ENCODE data around the gene MTF1. TPM values are rescaled to one million over a fixed set of nuclear protein-coding genes. Genes with fewer than 3 reads are reported as not detected.
A peak's percentile ranks its signal among the peaks of the same experiment; 100 is the strongest.

Gene MTF1
- total RNA-seq, 6 donors from 2014 or later = 5.2 to 27.4 (median 8.7) TPM

GRCh38 chr1:37762516-37762915 lies 96.9 kb downstream of the MTF1 start:
- WGBS, 2 donors = 56 to 68% methylated on average over 2 of the region's 2 CpGs
- H3K4me3 ChIP-seq = no peak overlapping the region
- H3K4me1 ChIP-seq = peaks cover 0 to 6% (median 0%) of the 10 kb centered on the region in 4 donors
- no peaks in the 10 kb centered on the region for H3K9me3 ChIP-seq
- H3K27me3 ChIP-seq = peaks cover 0 to 25% (median 12%) of the 10 kb centered on the region in 4 donors
- no peak overlapping the region for H3K27ac ChIP-seq
- no peak for DNase-seq
- no peaks in the 10 kb centered on the region for H3K36me3 ChIP-seq
- no peak for TF ChIP-seq POLR2AphosphoS5 (IDR thresholded peaks at IDR 0.05)
- TF ChIP-seq EP300 (IDR thresholded peaks at IDR 0.05) = no peak
- TF ChIP-seq POLR2A (IDR thresholded peaks at IDR 0.05) = no peak
- TF ChIP-seq, protein P1, sequence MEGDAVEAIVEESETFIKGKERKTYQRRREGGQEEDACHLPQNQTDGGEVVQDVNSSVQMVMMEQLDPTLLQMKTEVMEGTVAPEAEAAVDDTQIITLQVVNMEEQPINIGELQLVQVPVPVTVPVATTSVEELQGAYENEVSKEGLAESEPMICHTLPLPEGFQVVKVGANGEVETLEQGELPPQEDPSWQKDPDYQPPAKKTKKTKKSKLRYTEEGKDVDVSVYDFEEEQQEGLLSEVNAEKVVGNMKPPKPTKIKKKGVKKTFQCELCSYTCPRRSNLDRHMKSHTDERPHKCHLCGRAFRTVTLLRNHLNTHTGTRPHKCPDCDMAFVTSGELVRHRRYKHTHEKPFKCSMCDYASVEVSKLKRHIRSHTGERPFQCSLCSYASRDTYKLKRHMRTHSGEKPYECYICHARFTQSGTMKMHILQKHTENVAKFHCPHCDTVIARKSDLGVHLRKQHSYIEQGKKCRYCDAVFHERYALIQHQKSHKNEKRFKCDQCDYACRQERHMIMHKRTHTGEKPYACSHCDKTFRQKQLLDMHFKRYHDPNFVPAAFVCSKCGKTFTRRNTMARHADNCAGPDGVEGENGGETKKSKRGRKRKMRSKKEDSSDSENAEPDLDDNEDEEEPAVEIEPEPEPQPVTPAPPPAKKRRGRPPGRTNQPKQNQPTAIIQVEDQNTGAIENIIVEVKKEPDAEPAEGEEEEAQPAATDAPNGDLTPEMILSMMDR (IDR thresholded peaks at IDR 0.05) = no peak
- no peak for ATAC-seq (ENCODE audit: low FRiP score in 2 of 2)

DNA sequence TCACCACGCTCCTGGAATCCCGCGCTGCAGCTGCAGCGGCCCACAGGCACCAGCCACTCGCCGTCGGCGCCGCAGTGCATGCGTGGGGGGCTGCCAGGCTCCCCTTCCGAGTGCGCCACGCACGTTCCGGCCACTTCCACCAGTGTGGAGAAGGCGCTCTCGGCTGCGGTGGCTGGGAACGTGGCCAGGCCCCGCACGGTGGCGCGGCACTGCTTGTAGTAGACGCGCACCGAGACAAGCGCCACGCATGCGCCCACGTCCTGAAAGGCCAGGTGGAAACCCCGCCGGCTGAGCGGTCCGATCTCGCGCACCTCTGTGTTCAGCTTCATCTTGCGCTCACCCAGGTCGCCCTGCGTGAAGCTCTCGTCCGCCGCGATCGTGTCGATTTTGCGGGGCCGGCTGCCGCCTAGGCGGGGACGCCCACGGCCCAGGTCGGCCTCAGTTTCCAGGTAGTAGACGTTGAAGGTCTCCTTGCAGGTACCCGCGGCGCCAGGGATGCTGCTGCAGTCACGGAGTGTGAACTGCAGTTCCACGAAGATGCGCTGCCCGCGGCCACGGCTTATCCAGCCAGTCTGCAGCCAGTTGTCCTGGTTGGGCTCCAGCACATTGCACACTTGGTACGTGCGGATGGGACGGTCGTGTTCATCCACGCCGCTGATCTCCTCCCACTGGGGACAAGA lies 97.8 kb downstream of the MTF1 start:
- Histone ChIP-seq H3K27ac (no peak overlapping the region), H3K27me3 (peaks cover 0 to 25% (median 12%) of the 10 kb centered on the region in 4 donors), H3K9me3 (no peaks in the 10 kb centered on the region), H3K36me3 (no peaks in the 10 kb centered on the region), H3K4me1 (peaks cover 0 to 6% (median 0%) of the 10 kb centered on the region in 4 donors), H3K4me3 (no peak overlapping the region)
- TF ChIP-seq EP300 (IDR thresholded peaks at IDR 0.05) (no peak), POLR2A (IDR thresholded peaks at IDR 0.05) (no peak), POLR2AphosphoS5 (IDR thresholded peaks at IDR 0.05) (no peak)
- TF ChIP-seq, protein P1 (IDR thresholded peaks at IDR 0.05) = no peak
- WGBS, 2 donors = 52 to 62% methylated on average over 27 to 53 of the region's 68 CpGs
- DNase-seq (peak in 1 of 2 donors; percentile 82), ATAC-seq (ENCODE audit: low FRiP score in 2 of 2) (peak in 1 of 2 donors; percentile 29)

Small RNA genes lying within 50 kb of the gene (small RNA-seq; reads per million reads assigned to genes)
- 0 reads per million in 4 donors for gene RF00092
- gene RNU6-584P = 0 reads per million in 4 donors

Other genes with a start within 250 kb of the MTF1 start
- gene RSPO1, start 224.7 kb downstream of the MTF1 start, total RNA-seq = 1 to 10 TPM in 5 of 6 donors, under 1 TPM in 1; 0.98 to 5.4 (median 3.5) TPM
- 1 to 10 TPM in 4 of 6 donors, under 1 TPM in 1, not detected in 1; 0.89 to 2.0 (median 1.5) TPM for gene CDCA8, start 167.1 kb downstream of the MTF1 start, total RNA-seq
- 1 to 10 TPM in 2 of 6 donors, under 1 TPM in 2, not detected in 2; 0.76 to 1.7 (median 0.92) TPM for gene EPHA10, start 94.5 kb downstream of the MTF1 start, total RNA-seq
- 1 to 10 TPM; 2.8 to 8.1 (median 5.2) TPM for gene MANEAL, start 65.7 kb downstream of the MTF1 start, total RNA-seq
- gene C1orf122, start 51.8 kb downstream of the MTF1 start, total RNA-seq = 10 to 100 TPM; 30.0 to 90.1 (median 39.9) TPM
- 10 to 100 TPM in 4 of 6 donors, 1 to 10 TPM in 2; 4.2 to 22.2 (median 13.3) TPM for gene YRDC, start 51.4 kb downstream of the MTF1 start, total RNA-seq
- 100 to 1,000 TPM in 1 of 6 donors, 10 to 100 TPM in 5; 25.8 to 201 (median 44.1) TPM for gene INPP5B, start 87.5 kb upstream of the MTF1 start, total RNA-seq
- gene SF3A3, start 130.4 kb upstream of the MTF1 start, total RNA-seq = 10 to 100 TPM; 36.5 to 80.7 (median 42.8) TPM
- 10 to 100 TPM in 5 of 6 donors, 1 to 10 TPM in 1; 9.5 to 25.8 (median 18.6) TPM for gene FHL3, start 145.9 kb upstream of the MTF1 start, total RNA-seq
- 10 to 100 TPM in 5 of 6 donors, 1 to 10 TPM in 1; 8.4 to 53.4 (median 25.4) TPM for gene UTP11, start 153.1 kb upstream of the MTF1 start, total RNA-seq
- 1 to 10 TPM in 1 of 6 donors, under 1 TPM in 1, not detected in 4; 0.40 to 1.0 TPM for gene POU3F1, start 187.2 kb upstream of the MTF1 start, total RNA-seq